ENCODE data around the gene HCN3. TPM values are rescaled to one million over a fixed set of nuclear protein-coding genes. Genes with fewer than 3 reads are reported as not detected.
"Not testable (repeated sequence)": the region's sequence is repeated elsewhere in the genome, so short reads cannot be mapped to it uniquely, and the experiment has no call there.

Gene HCN3
- total RNA-seq, 1 experiment from 2014 or later = 1.6 TPM

DNA sequence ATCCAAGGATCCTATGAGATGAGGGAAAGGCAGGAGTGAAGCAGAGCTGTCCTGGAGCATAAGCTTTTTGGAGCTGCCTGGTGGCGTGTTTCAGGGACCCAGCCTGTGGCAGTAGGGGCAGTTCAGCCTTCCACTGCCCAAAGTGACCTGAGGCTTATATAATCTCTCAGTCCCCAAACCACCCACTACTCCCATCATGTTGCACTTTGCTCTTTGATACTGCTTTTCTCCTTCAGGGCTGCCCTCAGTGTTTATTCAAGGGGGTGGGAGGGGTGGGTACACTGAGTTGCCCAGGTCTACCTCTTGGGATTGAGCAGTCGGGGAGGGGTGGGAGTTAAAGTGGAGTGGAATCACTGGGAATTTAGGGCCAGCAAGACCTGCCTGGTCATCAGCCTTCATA lies 9.3 kb downstream of the HCN3 start:
- DNase-seq = no peak
- Histone ChIP-seq H3K4me1 (no peaks in the 10 kb centered on the region), H3K27ac (no peak overlapping the region), H3K27me3 (no peaks in the 10 kb centered on the region), H3K9me3 (replicated peaks) (no peaks in the 10 kb centered on the region), H3K4me3 (no peak overlapping the region), H3K36me3 (no peaks in the 10 kb centered on the region)

DNA sequence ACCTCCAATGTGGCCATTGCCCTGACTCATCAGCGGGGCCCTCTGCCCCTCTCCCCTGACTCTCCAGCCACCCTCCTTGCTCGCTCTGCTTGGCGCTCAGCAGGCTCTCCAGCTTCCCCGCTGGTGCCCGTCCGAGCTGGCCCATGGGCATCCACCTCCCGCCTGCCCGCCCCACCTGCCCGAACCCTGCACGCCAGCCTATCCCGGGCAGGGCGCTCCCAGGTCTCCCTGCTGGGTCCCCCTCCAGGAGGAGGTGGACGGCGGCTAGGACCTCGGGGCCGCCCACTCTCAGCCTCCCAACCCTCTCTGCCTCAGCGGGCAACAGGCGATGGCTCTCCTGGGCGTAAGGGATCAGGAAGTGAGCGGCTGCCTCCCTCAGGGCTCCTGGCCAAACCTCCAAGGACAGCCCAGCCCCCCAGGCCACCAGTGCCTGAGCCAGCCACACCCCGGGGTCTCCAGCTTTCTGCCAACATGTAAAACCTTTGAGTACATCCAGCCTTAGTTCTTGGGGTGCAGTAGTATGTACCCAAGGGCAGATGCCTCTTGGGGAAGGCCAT lies 10.8 kb downstream of the HCN3 start:
- no peak for DNase-seq
- H3K9me3 ChIP-seq (replicated peaks) = no peaks in the 10 kb centered on the region
- no peaks in the 10 kb centered on the region for H3K27me3 ChIP-seq
- no peaks in the 10 kb centered on the region for H3K4me1 ChIP-seq
- no peak overlapping the region for H3K27ac ChIP-seq
- no peaks in the 10 kb centered on the region for H3K36me3 ChIP-seq
- no peak overlapping the region for H3K4me3 ChIP-seq

DNA sequence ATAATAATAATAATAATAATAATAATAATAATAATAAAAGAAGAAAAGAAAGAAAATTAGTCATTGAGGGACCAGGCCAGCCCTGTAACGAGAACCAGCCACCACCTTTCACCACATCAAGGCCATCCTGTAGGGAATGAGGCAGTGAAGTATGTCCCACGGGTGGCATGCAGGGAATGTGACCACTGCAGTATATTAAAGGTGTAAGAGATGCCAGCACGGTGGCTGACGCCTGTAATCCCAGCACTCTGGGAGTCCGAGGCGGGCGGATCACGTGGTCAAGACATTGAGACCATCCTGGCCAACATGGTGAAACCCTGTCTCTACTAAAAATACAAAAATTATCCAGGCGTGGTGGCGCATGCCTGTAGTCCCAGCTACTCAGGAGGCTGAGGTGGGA lies 13.7 kb downstream of the HCN3 start:
- not testable (repeated sequence) for H3K4me3 ChIP-seq; H3K4me1 ChIP-seq; H3K36me3 ChIP-seq; H3K27me3 ChIP-seq; H3K9me3 ChIP-seq (replicated peaks); H3K27ac ChIP-seq; DNase-seq

DNA sequence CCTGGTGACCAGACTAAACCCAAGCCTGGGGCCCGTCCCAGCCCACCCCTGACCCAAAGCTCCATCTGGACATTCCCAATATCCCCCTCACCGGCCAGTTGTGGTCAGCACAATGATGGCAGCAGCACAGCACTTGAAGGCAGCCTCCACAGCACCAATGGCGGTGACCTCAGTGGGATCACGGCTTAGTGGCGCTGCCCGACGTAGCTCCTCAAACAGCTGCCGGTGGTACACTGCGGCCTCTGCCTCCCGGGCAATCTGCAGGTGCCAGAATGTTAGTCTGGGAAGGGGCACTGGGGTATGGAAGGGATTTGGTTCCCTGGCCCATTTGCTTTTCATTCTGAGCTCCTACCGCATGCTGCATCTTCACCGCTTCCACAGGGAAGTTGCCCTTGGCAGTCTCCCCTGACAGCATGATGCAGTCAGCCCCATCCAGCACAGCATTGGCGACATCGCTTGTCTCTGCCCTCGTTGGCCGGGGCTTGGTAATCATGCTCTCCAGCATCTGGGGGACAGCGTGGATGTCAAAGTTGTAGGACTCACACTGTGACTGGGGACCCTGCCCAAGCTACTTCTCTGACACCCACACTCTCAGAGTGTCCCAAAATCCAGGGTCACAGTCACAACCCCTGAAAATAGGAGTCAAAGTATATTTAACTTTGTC lies 16.0 kb downstream of the HCN3 start:
- Histone ChIP-seq H3K27me3 (no peaks in the 10 kb centered on the region), H3K4me3 (no peak overlapping the region), H3K9me3 (replicated peaks) (no peaks in the 10 kb centered on the region), H3K4me1 (no peaks in the 10 kb centered on the region), H3K36me3 (no peaks in the 10 kb centered on the region), H3K27ac (no peak overlapping the region)
- no peak for DNase-seq

DNA sequence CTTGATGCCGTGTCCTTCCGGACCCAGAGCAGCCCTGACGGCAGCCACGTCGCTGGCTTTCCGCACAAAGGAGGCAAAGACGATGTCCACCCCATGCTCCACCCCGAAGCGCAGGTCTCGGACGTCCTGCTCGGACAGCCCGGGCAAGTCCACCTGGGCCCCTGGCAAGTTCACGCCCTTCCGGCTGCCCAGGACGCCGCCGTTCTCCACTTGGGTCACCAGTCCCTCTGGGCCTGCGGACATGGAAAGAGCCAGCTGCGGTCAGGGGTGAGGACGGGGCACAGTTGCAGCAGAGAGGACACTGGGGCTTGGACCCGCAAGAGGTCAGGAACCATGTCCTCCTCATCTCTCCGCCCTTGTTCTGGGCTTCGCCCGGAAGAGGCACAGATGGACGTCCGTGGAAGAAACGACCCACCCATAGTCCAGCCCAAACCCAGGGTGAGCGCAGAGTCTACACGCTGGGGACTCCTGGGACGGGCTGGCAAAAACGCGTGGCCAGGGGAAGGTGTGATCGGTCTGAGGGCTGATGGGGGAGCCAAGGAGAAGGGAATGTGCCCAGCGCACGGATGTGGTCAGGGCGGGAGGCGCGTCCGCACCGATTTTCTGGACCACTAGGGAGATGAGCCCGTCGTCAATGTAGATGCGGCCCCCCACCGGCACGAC lies 17.4 kb downstream of the HCN3 start:
- Histone ChIP-seq H3K27ac (no peak overlapping the region), H3K9me3 (replicated peaks) (no peaks in the 10 kb centered on the region), H3K27me3 (no peaks in the 10 kb centered on the region), H3K36me3 (no peaks in the 10 kb centered on the region), H3K4me1 (no peaks in the 10 kb centered on the region), H3K4me3 (no peak overlapping the region)
- DNase-seq = no peak

DNA sequence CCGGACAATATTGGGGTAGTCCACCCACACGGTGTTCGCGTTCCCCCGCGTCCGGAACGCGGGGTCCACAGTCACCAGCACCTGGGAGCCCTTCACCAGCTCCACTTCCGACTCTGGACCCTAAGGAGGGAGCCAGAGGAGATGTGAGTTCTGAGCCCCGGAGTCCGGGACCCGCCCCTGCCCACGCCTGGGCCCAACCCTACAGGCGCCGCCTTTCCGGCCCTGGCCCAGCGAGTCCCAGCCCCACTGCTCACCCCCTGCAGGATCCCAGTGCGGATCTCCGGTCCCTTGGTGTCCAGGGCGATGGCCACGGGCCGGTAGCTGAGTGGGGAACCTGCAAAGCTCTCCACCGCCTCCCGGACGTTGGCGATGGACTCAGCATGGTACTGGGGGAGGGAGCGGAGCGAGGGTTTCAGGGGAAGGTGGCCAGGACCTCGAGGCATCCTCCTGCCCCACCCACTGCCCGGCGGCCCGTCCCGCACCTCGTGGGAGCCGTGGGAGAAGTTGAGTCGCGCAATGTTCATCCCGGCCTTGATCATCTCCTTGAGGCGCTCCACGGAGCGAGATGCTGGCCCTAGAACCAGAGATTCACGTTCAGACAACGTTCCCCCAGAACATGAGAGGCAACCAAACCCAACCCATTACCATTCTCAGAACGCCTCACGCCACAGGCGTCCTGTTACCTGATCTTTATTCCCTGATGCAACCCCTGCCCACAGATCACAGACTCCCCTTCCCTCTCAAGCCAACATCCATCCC lies 18.1 kb downstream of the HCN3 start:
- no peaks in the 10 kb centered on the region for H3K27me3 ChIP-seq
- no peaks in the 10 kb centered on the region for H3K4me1 ChIP-seq
- H3K27ac ChIP-seq = no peak overlapping the region
- no peaks in the 10 kb centered on the region for H3K9me3 ChIP-seq (replicated peaks)
- no peaks in the 10 kb centered on the region for H3K36me3 ChIP-seq
- no peak for DNase-seq
- H3K4me3 ChIP-seq = no peak overlapping the region

DNA sequence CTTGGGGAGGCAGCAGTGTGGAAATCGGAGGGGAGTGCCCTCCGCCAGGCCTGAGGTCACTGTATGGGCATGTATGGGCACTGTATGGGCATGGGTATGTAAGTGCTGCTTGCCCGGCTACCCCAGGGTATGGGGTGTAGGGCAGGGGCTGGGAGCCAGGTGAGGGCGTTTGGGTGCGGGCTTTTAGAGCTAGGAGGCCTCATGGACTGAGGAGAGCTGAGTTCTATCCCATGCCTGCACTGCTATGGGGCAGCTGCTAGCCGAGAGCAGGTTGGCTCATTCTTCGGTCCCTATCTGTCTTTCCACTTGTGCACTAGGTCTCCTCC lies 18.6 kb downstream of the HCN3 start:
- no peaks in the 10 kb centered on the region for H3K4me1 ChIP-seq
- DNase-seq = no peak
- H3K4me3 ChIP-seq = no peak overlapping the region
- no peaks in the 10 kb centered on the region for H3K27me3 ChIP-seq
- no peak overlapping the region for H3K27ac ChIP-seq
- no peaks in the 10 kb centered on the region for H3K9me3 ChIP-seq (replicated peaks)
- H3K36me3 ChIP-seq = no peaks in the 10 kb centered on the region

DNA sequence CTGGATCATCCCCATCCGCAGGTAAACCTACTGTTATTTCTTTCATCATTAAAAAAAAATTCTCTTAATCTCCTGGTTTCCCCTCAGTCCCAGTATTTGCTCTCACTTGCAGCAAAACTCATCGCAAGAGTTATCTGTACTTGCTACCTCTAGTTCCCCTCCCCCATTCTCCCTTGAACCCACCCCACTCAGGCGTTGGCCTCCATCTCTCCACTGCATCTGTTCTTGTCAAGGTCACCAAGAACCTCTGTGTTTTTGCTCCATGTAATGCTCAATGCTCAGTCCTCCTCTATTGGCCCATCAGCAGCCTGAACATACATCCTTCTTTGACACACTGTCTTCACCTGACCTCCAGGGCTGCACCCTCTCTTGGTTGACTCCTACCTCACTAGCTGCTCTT lies 19.4 kb downstream of the HCN3 start:
- no peak for DNase-seq
- Histone ChIP-seq H3K27ac (no peak overlapping the region), H3K36me3 (no peaks in the 10 kb centered on the region), H3K4me3 (no peak overlapping the region), H3K27me3 (no peaks in the 10 kb centered on the region), H3K9me3 (replicated peaks) (no peaks in the 10 kb centered on the region), H3K4me1 (no peaks in the 10 kb centered on the region)

DNA sequence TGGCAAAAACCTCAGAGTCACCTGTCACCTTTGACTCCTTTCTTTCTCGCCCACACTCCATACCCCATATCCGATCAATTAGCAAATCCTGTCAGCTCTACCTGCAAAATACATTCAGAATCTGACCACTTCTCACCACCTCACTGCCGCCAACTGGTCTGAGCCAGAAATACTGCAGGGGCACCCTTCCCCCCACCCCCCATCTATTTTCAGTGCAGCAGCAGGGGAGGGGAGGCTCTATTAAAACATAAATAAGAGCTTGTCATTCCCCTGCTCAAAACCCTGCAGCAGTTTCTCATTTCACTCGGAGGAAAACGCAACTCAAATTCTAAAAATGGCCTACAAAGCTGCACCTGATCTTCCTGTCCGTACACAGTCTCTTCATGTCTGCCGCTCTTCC lies 20.1 kb downstream of the HCN3 start:
- no peak overlapping the region for H3K4me3 ChIP-seq
- DNase-seq = no peak
- no peaks in the 10 kb centered on the region for H3K4me1 ChIP-seq
- no peaks in the 10 kb centered on the region for H3K36me3 ChIP-seq
- no peaks in the 10 kb centered on the region for H3K9me3 ChIP-seq (replicated peaks)
- no peaks in the 10 kb centered on the region for H3K27me3 ChIP-seq
- no peak overlapping the region for H3K27ac ChIP-seq

DNA sequence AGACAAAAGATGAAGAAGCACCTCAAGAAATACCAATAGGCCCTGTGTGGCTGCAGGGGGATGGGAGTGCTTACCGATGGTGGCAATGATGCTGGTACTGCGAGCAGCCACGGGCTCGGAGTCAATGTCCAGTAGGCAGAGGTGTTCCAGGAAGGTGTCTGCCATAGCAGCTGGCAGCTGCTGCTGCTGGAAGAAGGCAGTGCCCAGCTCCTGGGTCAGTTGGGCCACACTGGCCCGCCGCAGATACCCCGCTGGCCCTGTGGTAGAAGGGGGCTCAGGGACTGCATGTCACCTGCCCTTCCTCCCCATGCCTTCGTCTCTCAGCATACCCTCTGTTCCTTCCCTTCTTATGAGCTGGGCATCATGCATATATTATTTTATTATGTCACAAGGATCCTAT lies 22.8 kb downstream of the HCN3 start:
- Histone ChIP-seq H3K36me3 (no peaks in the 10 kb centered on the region), H3K27me3 (no peaks in the 10 kb centered on the region), H3K4me1 (no peaks in the 10 kb centered on the region), H3K9me3 (replicated peaks) (no peaks in the 10 kb centered on the region), H3K4me3 (no peak overlapping the region), H3K27ac (no peak overlapping the region)
- DNase-seq = no peak

DNA sequence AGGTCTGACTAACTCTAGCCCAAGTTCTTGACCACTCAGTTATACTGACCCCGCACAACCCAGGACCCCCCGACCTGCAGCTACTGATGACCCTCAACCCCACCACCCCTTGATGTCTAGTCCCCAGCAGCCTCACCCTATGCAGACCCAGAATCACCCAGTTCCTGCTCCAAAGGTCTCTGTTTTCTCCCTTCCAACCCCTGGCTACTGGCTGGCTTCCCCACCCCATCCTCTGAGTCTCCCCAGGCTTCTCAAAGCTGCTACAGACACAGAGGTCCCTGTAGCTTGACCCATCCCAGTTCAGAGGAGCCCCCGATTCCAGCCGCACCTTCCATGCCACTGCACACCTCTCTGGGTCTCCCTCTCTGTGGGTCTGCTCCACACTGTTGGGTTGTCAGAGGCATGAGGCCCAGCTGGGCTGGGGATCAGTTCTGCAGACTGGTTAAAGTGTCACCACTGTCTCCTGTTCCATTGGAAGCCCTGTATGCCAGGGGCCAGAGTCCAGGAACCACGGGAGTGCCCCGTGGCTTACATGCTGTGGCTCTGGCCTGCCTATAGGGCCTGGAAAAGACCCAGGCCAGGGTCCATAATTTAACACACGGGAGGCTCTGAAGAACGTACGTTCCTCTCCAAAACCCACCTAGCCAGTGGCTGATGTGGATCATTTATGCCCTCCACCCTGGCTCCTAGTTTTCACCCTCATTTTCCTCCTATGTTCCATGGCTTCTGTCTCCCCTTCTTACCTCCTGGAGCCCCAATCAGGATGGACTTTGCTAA lies 23.5 kb downstream of the HCN3 start:
- Histone ChIP-seq H3K36me3 (no peaks in the 10 kb centered on the region), H3K27me3 (no peaks in the 10 kb centered on the region), H3K27ac (no peak overlapping the region), H3K4me3 (no peak overlapping the region), H3K9me3 (replicated peaks) (no peaks in the 10 kb centered on the region), H3K4me1 (no peaks in the 10 kb centered on the region)
- no peak for DNase-seq

DNA sequence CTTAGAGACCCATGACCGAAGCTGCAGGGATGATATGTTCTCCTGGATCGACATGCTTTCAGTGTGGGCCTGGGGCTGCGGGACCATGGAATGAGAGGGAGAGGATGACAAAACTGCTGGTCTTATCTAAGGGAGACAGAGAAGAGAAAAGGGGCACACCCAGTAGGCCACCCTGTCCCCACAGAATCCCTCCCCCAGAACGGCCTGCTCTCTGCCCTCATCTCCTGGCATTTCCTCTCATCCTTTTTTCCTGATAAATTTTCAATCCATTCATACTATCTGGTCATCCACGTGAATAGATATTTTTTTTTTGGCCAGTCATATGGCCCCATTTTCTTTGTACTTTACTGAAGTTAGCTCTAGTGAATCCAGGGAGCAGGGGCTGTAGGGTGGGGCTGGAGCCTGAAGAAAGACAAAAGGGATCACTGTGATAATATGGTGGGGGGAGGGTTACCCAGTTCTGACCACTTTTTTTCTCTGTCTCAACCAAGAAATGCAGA lies 24.1 kb downstream of the HCN3 start, which contains the start of gene PKLR:
TSS of gene PKLR (minus strand) at position 97 of the 500 bp plus-strand sequence. CDS start at position 54, 43 bp downstream.
- no peak for DNase-seq
- Histone ChIP-seq H3K27ac (no peak within 1 kb of the TSS), H3K36me3 (no peaks in the 10 kb centered on the region), H3K9me3 (replicated peaks) (no peaks in the 10 kb centered on the region), H3K27me3 (no peaks in the 10 kb centered on the region), H3K4me3 (no peak within 1 kb of the TSS), H3K4me1 (0 out of 2 replicates have a peak, but pooled peaks cover 3% of the 10 kb centered on the region)

DNA sequence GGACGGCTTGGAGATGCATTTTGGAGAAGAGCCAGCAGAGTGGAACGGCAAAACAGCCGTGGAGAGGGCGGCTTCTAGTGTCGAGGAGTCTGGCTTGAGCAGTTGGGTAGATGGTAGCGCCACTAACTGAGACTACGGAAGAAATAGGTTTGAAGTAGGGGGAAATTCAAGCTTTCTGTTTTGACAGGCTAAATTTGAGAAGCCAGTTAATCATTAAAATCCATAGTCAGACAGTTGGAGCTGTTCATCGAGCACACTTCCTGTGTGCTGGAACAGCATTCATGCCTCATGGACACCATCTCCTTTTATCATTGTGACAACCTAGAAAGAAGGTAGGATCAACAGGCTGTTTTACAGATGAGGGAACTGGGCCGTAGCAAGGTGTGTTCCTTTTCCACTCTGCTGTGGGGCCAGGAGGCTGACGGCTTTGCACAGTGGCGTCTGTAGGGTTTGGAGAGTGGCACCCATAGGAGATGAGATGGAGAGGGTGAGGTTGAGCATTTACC lies 27.3 kb downstream of the HCN3 start:
- peaks cover 3% of the 10 kb centered on the region; the same call in 1 of the 2 replicates for H3K4me1 ChIP-seq
- H3K36me3 ChIP-seq = no peaks in the 10 kb centered on the region
- H3K27ac ChIP-seq = no peak overlapping the region
- no peaks in the 10 kb centered on the region for H3K9me3 ChIP-seq (replicated peaks)
- no peak for DNase-seq
- no peaks in the 10 kb centered on the region for H3K27me3 ChIP-seq
- H3K4me3 ChIP-seq = no peak overlapping the region

DNA sequence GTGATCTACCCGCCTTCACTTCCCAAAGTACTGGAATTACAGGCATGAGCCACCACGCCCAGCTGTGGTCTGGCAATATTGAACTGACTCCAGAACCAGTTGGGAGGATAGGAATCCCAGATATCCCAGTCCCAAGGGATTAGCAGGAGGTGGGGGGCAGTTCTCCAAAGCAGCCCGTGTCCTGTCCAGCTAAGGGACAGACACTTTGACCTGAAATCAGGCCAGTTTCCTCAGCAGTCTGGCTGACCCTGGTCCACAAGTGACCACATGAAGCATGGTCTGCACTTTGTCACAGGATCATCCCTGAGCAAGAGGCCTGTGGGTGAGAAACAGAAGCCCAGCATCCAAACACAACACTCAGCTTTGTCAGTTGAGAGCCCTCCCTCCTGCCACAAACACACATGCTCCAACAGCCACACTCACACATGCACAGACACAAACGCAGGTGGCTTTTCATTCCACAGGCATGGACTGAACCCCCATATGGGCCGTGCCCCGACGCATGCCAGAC lies 28.7 kb downstream of the HCN3 start:
- Histone ChIP-seq H3K4me1 (peaks cover 3% of the 10 kb centered on the region; the same call in 1 of the 2 replicates), H3K36me3 (peaks cover 7% of the 10 kb centered on the region), H3K9me3 (replicated peaks) (no peaks in the 10 kb centered on the region), H3K4me3 (no peak overlapping the region), H3K27me3 (no peaks in the 10 kb centered on the region), H3K27ac (no peak overlapping the region)
- no peak for DNase-seq

All from SJCRH30 (cell line).